Breast epithelium (tissue), 3 donors: ENCODE results near the gene RBM33.

Source experiments
- POLR2A ChIP-seq: fragments of 450-650 bp; IDR thresholded peaks from one replicate; pipeline ENCODE4 v1.6.1; 2016; ENCODE audit warnings: antibody characterized with exemption, mild to moderate bottlenecking, moderate library complexity
- TF ChIP-seq, protein P1 (sequence below), 3 donors: fragments of 450-650 bp; IDR thresholded peaks; one replicate each; pipeline ENCODE4 v1.5.1; 2016 to 2017; ENCODE audit warnings: antibody characterized with exemption in 3 of 3, mild to moderate bottlenecking in 3 of 3, moderate library complexity in 3 of 3

DNA sequence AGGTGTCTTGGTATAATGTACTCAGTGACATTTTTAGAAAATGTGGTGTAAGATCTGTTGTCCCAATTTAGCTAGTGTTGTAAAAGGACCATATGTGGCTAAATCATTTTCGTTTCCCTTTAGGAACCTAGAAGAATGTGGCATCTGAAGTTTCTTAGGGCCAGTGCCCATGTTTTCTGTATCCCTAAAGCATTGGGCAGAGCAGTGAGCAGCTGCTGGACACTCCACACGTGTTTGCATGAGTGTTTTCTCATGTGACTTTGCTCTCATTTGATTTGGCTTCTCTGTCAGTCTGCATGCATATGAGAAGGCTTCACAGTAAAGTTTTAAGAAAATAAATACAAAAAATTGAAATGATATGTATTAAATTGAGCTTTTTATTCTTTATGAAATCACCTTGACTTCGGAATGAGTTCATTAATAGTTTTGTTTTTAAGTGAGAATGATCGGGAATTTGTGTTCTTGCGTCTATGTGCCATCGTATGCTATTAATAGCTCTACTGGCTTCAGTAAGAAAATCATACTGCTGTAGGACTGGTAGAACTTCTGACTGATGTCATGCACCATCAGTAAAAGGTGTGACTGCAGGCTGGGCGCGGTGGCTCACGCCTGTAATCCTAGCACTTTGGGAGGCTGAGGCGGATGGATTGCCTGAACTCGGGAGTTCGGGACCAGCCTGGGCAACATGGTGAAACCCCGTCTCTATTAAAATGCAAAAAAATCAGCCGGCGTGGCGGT lies 61.3 kb downstream of the RBM33 start:
- TF ChIP-seq, protein P1, sequence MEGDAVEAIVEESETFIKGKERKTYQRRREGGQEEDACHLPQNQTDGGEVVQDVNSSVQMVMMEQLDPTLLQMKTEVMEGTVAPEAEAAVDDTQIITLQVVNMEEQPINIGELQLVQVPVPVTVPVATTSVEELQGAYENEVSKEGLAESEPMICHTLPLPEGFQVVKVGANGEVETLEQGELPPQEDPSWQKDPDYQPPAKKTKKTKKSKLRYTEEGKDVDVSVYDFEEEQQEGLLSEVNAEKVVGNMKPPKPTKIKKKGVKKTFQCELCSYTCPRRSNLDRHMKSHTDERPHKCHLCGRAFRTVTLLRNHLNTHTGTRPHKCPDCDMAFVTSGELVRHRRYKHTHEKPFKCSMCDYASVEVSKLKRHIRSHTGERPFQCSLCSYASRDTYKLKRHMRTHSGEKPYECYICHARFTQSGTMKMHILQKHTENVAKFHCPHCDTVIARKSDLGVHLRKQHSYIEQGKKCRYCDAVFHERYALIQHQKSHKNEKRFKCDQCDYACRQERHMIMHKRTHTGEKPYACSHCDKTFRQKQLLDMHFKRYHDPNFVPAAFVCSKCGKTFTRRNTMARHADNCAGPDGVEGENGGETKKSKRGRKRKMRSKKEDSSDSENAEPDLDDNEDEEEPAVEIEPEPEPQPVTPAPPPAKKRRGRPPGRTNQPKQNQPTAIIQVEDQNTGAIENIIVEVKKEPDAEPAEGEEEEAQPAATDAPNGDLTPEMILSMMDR (IDR thresholded peaks at IDR 0.05): no peak
- TF ChIP-seq POLR2A: no peak
